ENCODE measurements around the gene ENAM.
A peak's percentile ranks its signal among the peaks of the same experiment; 100 is the strongest.

The ENAM gene

GRCh38 chr4:70630162-70630561 is 1.6 kb downstream of the ENAM start:
- no peak for TF ChIP-seq CSDC2 (CRISPR knock-in tag; IDR thresholded peaks at IDR 0.05)
- TF ChIP-seq SNAI2 (CRISPR knock-in tag; IDR thresholded peaks at IDR 0.05), result no peak
- no peak for TF ChIP-seq POU6F1 (CRISPR knock-in tag; IDR thresholded peaks at IDR 0.05; ENCODE audit: borderline replicate concordance, low read depth)
- TF ChIP-seq ZC3H10 (CRISPR knock-in tag; IDR thresholded peaks at IDR 0.05), result no peak
- no peak for TF ChIP-seq ZFP3 (CRISPR knock-in tag; IDR thresholded peaks at IDR 0.05)
- no peak for TF ChIP-seq CREB5 (CRISPR knock-in tag; IDR thresholded peaks at IDR 0.05; ENCODE audit: low read depth)

GRCh38 chr4:70632028-70632427 is 3.5 kb downstream of the ENAM start:
- no peak for ATAC-seq
- TF ChIP-seq ISL1 (CRISPR knock-in tag; IDR thresholded peaks at IDR 0.05) (peak; percentile 17; the same call in 1 of the 2 replicates), SNAI2 (CRISPR knock-in tag; IDR thresholded peaks at IDR 0.05) (no peak), RARB (CRISPR knock-in tag; IDR thresholded peaks at IDR 0.05) (no peak)

More at GRCh38 chr4:70630162-70630561, 1.6 kb downstream of the ENAM start:
- ATAC-seq, result no peak

- no peak for ATAC-seq
- no peak for TF ChIP-seq CSDC2 (CRISPR knock-in tag; IDR thresholded peaks at IDR 0.05)
- no peak for TF ChIP-seq POU6F1 (CRISPR knock-in tag; IDR thresholded peaks at IDR 0.05; ENCODE audit: borderline replicate concordance, low read depth)
- no peak for TF ChIP-seq ZNF8 (CRISPR knock-in tag; IDR thresholded peaks at IDR 0.05)
- TF ChIP-seq ISL1 (CRISPR knock-in tag; IDR thresholded peaks at IDR 0.05), result no peak
- no peak for TF ChIP-seq CREB5 (CRISPR knock-in tag; IDR thresholded peaks at IDR 0.05; ENCODE audit: low read depth)
- no peak for TF ChIP-seq TCF4 (CRISPR knock-in tag; IDR thresholded peaks at IDR 0.05; ENCODE audit: borderline replicate concordance)
- no peak for TF ChIP-seq ARNTL (CRISPR knock-in tag; IDR thresholded peaks at IDR 0.05; ENCODE audit: borderline replicate concordance, low read depth)
- no peak for TF ChIP-seq ZC3H10 (CRISPR knock-in tag; IDR thresholded peaks at IDR 0.05)
- no peak for TF ChIP-seq ZNF70 (CRISPR knock-in tag; IDR thresholded peaks at IDR 0.05)
- no peak for TF ChIP-seq TOX (CRISPR knock-in tag; IDR thresholded peaks at IDR 0.05; ENCODE audit: borderline replicate concordance)
- no peak for TF ChIP-seq RARB (CRISPR knock-in tag; IDR thresholded peaks at IDR 0.05)
- TF ChIP-seq TSHZ2 (CRISPR knock-in tag; IDR thresholded peaks at IDR 0.05), result no peak
- TF ChIP-seq ZFP3 (CRISPR knock-in tag; IDR thresholded peaks at IDR 0.05), result no peak
- no peak for TF ChIP-seq PPARA (CRISPR knock-in tag; IDR thresholded peaks at IDR 0.05; ENCODE audit: borderline replicate concordance)
- TF ChIP-seq SNAI2 (CRISPR knock-in tag; IDR thresholded peaks at IDR 0.05), result no peak
- TF ChIP-seq PATZ1 (CRISPR knock-in tag; IDR thresholded peaks at IDR 0.05; ENCODE audit: borderline replicate concordance), result no peak
- no peak for TF ChIP-seq ZNF565 (CRISPR knock-in tag; conservative IDR thresholded peaks at IDR 0.05; ENCODE audit: low read depth)
- no peak for TF ChIP-seq ZFP30 (CRISPR knock-in tag; IDR thresholded peaks at IDR 0.05)
- TF ChIP-seq GLIS3 (CRISPR knock-in tag; IDR thresholded peaks at IDR 0.05), result no peak
- no peak for TF ChIP-seq OSR1 (CRISPR knock-in tag; IDR thresholded peaks at IDR 0.05)
Observed at GRCh38 chr4:70634482-70634881, 5.9 kb downstream of the ENAM start.

Measured in SK-N-SH treated with all-trans-retinoic acid at 6 μM for 48 hours (cell line).